ENCODE measurements around the gene MAP4.
"Not testable (repeated sequence)": the region's sequence is repeated elsewhere in the genome, so short reads cannot be mapped to it uniquely, and the experiment has no call there.

The MAP4 gene

DNA sequence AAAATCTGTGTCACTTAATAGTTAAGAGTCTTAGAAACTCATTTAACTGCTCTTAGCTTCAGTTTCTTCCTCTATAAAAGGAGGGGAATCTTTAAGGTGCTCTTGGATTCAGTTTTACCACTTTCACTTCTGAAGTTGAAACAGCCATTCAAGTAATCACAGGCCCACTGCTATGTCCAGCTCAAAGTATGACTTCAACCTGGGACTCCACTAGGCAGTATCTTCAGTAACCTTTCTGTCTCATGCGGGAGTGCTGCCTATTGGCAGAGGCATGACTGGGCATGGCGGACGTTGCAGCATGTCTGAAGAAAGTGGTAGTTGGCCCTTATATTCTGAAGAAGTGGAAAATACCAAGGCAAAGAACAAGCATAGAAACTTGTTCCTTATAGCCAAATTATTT lies 121.0 kb downstream of the MAP4 start:
- DNase-seq: no peak

DNA sequence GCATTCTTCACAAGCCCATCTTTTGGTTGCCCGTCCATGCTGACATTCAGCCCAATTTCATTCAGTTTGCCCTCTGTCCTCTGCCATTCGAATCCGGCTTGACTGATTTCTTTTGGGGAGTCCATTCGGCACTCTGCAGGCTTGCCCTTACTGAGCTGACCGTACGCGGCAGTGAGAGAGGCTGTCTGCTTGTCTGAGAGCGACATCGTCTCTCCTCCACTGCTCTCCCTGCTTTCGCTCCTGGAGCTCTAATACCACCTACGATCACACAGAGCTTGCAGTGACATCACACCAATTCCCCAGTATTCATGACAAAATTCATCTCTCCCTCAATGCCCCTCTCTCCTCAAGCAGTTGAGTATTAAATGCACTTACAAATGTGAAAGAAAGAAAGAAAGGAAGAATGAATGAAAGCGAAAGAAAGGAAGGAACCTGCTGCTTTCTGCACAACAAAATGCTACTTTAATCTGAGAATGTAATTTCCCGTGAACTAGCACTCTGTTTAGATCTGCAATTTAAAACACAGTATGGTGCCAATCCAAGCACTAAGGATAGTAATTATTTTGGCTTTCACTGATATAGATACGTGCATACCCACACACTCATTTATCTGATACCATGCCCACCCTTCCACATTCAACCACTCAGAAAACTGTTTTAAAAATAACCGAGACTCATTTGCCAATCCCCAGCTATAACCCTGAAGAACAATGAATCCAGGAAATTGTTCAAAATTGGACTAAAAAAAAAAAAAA lies 123.8 kb downstream of the MAP4 start:
- no peak for DNase-seq

DNA sequence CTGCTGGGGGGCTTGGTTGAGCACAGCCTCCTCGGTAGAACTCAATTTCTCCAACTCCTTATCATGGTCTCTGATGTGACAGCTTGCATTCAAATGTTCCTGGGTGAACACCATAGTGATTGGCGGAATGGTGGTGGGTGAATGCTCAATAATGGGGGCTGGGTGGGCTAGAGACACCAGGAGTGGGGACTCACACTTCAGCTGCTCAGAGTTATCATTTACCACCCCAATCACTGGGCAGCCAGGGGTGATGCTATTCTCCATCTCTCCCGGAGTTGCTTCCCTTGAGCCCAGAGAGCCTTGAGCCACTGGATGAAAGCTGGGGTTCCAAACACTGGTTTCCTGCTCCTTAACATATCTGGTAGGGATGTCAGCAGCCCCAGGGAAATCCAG lies 124.6 kb downstream of the MAP4 start:
- DNase-seq: no peak

DNA sequence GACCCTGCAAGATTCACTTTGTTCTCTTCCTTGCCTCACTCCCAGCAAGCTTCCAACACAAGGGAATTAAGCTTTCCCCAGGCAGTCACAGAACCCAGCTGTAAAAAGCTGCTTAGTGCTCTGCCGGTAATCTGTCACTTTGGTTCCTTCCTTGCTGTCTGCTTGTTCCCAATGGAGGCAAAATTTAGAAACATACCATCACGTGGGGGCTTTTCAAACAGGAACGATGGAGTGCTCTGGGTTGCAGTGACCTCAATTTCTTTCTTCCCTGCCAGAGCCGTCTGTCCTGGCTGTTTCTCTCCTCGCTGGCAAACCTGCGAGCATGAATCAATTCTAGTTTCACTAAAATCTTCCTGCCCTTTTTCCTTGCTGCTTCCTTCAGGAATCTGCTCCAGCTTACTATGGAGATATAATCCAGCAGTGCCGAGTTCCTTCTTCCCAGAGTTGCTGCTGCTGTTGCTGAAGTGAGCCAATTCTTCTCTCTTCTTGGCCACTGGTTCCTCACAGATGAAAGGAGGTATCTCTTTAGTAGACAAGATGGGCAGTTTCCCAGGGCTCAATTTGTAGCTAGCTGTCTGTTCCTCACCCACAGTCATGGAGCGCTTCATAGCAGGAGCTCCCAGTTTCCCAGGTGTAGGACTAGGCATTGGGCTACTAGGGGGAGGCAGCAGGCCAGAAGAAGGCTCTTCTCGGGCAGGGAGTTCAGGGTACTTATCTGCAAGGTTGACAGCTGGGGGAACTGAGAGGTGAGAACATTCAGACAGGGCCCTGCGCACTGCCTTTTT lies 125.2 kb downstream of the MAP4 start:
- DNase-seq: no peak

DNA sequence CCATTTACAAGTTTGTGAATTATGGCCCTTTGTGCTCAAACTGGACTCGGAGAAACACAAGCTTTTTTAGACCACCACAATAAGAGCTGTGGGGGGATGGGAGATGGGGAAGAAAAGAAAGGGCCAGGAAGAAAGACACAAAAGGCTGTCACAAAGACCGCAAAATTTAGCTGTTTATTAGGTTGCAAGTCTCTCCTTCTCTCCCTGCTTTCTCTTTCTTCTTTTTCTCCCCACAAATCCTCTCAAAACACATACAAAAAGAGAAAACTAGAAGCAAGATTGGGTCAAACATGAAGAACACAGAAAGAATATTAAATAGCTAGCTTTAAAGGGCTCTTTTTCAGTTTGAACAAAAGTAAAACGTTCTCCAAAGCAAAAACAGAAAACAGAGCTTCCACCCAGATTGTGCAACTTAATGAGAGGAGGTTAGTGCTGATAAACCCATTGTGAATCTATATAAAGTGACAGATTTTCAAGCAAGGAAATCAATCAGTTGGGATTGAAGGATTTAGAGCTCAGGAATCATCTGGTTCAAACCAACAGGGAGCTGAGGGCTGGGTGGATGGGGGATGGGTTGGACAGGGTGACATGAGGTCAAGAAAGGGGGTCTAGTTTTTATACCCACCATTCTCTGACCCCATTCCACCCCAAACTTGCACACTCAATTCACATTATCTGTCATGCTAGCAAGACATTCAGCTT lies 125.9 kb downstream of the MAP4 start:
- DNase-seq: no peak

DNA sequence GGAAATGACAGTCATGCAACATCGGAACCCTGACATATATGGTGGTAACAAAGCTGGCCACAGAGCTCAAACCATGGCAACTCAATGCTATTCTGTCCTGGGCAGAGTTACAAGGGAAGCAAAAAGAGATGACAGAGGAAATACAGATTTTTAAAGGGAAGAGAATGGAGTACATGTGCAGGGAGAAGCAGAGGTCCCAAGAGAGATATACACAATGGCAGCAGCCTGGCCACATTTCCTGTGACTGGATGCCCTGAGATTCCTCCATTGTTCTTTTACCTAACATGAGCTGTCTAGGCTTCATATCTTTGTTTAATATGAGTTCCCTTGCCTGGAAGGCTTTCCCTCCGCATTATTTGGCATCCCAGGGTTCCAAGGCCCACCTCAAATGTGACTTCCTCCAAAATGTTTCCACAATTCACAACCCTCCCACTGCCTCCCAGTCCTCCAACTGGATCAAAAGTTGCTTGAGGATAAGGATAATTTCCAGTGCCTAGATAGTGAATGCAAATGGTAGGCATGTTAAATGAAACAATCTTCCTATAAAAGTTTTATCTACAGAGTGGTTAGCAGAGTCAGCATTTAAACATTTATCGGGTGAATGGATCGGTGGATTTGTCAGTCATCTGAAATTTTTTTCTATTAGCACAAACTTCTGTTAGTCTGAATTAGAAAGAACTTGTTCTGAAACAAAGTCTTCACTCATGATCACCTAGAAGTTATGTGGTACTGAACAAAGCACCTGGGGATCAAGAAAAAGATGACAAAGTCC lies 127.0 kb downstream of the MAP4 start:
- DNase-seq: no peak

DNA sequence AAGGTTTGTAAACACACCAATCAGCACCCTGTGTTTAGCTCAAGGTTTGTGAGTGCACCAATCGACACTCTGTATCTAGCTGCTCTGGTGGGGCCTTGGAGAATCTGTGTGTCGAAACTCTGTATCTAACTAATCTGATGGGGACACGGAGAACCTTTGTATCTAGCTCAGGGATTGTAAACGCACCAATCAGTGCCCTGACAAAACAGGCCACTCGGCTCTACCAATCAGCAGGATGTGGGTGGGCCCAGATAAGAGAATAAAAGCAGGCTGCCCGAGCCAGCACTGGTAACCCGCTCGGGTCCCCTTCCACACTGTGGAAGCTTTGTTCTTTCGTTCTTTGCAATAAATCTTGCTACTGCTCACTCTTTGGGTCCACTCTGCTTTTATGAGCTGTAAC lies 128.2 kb downstream of the MAP4 start:
- not testable (repeated sequence) for DNase-seq

DNA sequence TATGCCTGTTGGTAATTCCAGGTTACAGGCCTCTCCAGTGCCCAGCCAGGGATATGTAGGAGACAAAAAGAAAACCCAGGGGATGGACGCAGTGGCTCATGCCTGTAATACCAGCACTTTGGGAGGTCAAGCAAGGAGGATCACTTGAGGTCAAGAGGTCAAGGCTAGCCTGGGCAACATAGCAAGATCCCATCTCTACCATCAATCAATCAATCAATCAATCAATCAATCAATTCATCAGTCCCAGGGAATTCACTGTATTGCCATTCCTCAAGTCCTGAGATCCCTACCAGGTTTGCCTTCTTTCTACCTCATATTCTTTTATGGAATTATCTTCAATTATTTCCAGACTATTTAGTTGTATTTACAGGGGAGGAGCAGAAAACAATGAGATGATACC lies 131.0 kb downstream of the MAP4 start:
- DNase-seq: no peak

DNA sequence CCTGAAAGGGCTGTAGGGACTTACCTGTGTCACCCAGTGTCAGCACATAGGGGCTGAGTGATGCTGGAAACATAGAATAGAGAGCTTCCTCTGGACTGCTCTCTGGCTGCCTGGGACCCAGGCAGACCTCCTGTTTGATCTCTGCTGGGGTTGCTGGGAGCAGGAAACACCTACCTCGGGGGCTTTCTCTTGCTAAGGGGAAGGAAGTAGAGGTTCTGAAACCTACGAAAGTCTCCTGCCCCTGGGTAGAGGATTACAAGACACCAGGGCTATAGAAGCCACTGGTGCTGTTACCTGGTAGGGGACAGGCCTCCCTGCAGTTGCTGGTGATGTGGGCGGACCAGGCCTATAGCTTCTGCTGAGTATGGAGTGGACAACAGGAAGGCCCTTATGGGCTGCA lies 131.6 kb downstream of the MAP4 start:
- no peak for DNase-seq

DNA sequence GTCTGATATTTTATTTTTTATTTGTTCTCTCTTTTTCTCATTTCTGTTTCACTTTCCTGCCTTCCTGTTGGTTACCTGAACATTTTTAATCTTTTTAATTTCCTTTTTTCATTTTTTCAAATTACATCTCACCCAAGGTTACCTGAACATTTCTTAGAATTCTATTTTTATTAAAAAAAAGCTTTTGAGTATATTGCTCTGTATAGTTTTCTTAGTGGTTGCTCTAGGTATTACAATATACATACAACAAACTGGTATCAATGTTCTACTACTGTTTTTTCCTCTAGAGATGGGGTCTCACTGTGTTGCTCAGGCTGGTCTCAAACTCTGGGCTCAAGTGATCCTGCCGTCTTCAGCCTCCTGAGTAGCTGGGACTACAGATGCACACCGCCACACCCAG lies 133.9 kb downstream of the MAP4 start:
- no peak for DNase-seq

DNA sequence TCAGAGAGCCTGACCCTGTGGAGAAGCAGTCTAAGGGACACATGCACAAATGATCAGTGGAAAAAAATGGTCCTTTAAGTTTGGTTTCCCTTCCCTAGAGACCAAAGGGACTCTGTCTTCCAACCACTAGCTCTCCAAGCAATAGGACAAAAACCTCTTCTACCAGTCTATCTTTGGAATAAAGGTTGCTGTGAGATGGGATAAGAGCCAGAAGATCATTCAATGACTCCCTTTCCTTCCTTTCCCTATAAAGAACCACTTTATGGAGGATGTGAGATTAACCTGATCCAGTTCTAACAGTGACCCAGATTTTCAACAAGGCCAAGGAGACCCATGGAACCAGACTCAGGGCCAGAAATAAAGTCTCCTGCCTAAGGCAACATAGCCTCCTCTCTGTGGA lies 138.5 kb downstream of the MAP4 start:
- DNase-seq: no peak

DNA sequence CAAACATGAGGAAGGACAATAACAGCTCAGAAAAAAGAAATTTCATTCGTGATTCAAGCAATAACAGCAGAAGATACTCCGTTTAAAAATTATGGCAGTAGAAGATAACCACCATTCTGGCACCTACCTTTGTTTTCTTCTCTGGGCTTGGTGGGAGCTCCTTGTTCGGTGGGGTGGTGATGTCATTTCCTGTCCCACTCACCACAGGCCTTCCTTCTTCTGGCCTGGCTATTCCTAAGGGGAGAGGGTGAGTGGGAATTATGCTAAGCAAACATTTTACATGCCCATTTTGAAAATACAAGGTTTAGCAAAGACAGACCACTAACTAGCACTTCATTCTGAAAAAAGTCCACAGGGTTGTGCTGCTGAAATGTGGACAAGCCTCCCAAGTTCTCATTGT lies 138.9 kb downstream of the MAP4 start:
- no peak for DNase-seq

DNA sequence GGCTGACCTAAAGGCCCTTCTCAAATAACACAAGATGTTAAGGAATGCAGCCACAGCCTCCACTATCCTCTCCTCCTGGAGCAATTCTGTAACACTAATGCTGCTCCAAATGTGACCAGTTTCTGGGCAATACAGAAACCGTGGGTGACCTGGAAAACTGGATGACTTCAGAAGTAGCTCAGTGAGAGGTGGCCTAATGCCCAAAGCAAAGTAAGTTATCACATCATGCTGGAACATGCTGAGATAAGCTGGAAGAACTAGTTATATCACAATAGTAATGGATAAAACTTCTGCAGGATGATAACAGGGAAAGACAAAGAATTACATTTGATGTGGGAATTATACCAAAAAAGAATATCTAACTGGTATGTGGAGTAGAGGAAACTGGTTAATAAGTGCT lies 141.3 kb downstream of the MAP4 start:
- DNase-seq: no peak

DNA sequence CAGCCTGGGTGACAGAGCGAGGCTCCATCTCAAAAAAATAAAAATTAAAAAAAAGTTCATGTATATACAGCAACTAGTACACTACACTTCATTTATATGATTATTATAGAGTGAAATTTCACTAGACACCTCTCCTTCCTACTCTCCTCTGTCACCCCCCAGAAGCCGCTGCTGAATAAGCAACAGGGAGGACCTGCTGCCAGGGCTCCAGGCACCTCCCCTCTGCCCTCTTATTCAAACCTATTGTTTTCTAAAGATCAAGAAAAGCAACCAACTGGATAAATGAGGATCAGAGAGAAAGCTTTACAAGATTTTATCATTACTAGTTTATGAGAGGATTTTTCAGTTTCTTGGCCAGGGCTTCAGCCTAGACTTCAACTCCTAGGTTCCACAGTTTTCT lies 141.8 kb downstream of the MAP4 start:
- no peak for DNase-seq

DNA sequence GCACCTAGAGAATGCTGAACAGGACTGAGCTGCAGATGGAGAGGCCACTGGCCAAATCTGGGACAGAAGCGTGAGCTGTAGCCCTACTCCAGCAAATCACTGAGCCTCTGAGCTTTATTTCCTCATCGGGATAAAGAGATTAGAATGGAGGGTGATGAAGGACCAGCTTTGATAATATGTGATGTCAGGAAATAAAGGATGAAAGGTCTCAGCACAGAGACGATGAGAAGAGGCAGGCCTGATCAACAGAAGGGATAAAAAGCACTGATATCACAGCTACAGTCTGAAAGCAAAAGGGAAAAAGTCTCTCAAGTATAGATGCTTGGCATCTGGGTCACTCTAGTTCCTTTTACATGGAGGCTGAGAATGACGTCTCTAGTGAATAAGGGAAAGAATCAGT lies 143.3 kb downstream of the MAP4 start:
- no peak for DNase-seq

DNA sequence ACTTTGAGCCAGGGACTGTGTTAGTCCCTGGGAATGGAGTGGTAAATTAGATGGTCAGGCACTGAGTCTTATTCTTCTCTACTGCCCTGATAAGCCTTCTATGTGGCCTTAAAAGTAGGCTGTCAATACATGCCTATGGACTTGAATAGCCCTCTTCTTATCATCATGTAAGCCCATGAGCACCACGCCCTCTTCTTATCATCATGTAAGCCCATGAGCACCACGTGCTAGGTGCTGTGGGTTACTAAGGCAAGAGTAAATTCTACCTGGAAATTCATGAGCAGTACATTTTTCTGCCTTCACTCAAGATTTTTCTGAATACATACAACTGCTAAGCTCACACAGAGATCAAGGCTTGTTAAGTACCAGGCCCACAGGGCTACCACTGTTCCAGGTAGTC lies 144.8 kb downstream of the MAP4 start:
- no peak for DNase-seq

DNA sequence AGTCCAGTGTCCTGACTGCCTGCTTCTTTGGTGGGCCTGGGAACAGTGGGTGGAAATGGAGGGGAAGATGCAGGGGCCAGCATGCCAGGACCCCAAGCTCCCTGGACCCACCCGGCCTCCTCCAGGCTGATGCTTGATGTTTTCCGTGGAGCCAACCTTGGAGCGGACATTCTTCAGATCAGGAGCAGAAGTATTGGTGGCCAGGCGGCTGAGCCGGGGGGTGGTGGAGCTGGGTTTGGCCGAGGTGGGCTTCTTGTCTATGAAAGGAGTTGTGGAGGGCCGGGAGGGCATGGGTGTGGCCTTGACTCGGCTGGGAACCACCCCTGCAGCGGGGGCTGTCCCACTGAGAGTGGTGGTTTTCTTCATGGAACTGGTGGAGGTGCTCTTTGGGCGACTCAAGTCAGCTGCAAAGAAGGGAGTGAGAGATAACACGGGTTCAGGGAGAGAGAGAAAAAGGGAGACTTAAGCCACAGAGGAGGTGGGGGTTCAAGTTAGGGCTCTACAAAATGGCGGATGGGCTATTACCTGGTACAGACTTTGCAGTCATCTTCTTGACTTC lies 145.4 kb downstream of the MAP4 start:
- no peak for DNase-seq

DNA sequence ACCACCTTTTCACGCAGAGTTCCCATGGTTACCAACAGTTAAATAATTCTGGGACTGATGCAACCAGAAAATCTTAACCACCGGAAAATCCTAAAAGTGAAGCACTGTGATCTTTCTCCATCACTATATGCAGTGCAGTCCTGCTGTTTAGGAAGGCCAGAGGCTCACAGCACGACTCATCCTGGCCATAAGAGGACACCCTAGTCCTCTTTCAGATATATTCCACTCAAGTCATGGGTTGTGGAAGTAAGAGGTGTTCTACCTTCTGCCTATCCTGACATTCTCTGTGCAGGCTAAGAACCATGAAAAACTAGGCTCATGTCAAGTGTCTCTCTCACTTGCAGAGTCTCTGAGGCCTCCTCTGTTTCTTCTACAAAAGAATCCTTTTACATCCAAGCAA lies 146.1 kb downstream of the MAP4 start:
- DNase-seq: no peak

DNA sequence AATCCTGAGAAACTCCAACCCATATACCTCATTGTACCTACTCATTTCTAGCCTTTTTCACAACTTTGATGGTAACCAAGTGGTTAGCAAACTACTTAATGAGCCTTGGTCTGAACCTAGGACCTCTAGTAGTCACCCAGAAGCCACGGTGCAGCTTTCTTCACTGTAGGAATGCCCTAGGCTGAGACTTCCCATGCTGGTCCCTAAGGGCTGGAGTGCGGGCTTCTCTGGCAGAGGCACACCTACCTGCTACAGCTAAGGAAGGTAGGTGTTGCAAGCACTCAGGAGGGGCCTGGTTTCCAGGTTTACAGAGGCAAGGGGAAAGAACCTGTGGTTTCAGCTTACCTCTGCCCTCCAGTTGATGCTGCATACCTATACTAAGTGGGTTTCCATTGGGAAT lies 147.9 kb downstream of the MAP4 start:
- DNase-seq: no peak

DNA sequence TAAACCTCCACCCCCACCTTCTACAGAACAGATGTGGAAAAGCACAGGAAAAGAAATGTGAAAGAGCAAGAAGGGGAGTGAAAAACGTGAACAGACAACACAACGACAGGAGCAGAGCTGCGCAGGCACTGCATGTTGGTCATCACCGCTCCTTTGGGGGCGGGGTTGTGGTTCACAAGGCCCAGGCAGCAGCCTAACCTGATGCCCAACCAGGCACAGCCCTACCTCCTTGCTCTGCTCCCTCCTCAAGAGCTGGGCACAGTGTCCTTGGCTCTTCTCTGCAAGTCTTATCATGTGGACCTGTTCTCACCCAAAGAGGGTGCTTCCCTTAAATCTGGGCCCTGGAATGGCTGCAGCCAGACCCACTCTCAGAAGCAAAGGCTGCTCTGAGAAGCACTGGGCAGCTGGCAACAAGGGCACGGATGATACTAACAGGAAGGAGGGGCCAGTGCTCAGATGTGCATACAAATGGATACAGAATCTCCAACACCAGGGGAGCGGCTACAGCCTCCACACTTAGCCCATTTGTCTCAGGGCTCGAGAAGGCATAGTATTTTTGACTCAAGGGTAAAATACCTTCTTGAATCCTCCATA lies 148.7 kb downstream of the MAP4 start:
- no peak for DNase-seq

DNA sequence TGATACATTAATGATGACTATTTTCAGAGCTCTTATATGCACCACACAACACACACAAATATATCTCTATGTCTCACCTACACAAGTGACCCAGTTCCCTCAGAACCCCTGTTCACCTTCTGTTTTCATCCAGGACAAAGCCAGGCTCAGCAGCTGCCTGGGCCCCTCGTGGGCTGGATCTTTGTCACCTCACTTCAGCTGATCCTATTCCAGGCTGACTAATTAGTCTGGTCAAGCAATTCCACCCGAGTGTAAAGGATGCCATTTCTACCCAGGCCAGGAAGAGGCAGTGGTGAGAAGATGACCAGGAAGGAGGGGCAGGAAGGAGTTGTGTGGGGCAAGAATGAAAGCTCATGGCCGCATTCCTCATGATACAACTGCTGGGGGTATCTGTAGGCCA lies 151.0 kb downstream of the MAP4 start:
- no peak for DNase-seq

DNA sequence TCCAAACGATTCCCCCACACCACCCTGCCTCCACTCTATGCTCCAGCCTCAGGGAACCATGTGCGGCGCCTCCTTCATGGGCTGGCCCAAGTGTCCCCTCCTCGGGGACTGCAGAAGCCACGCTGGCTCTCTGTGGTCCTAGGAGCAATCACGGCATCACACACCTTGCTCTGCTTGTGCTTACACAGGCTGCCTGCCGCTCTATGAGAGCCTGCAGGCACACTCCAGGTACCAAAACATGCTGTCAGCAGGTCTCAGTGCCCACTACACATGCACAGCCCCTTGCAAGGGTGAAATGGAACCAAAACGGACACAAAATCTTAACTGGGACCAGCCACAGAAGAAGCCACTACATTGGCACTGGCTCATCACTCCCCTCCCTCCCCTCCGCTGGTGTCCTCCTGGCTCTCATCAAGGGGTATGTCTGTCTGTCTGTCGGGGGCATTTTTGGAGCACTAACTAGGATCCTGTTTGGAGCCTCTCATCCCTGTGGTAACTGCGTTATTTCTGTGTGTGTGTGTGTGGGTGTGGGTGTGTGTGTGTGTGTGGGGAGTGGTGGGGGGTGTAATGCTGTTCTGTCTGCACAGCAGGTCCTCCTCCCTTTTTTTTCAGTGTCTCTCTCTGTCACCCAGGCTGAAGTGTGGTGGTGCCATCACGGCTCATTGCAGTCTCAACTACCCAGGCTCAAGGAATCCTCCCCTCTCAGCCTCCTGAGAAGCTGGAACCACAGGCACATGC lies 152.7 kb downstream of the MAP4 start:
- no peak for DNase-seq

Data from stimulated activated CD4-positive, alpha-beta T cell treated with anti-CD3 and anti-CD28 coated beads, Interleukin-15, amount 100 ng/mL, for 24 hours (primary cell).